ENCODE results near the gene TCEAL1. TPM values are rescaled to one million over a fixed set of nuclear protein-coding genes. Genes with fewer than 3 reads are reported as not detected.

TCEAL1 gene
- total RNA-seq, 1 donor: 44.5 TPM

- TF ChIP-seq CTCF (IDR thresholded peaks at IDR 0.05; ENCODE audit: insufficient read depth, low read depth, low read length): no peak
- no peak overlapping the region for H3K4me3 ChIP-seq (ENCODE audit: low read depth, low read length)
- DNase-seq (ENCODE audit: low read depth): no peak
Observed at GRCh38 chrX:103666202-103667107, 37.7 kb downstream of the TCEAL1 start.

- TF ChIP-seq CTCF (IDR thresholded peaks at IDR 0.05; ENCODE audit: insufficient read depth, low read depth, low read length): no peak
- no peak overlapping the region for H3K4me3 ChIP-seq (ENCODE audit: low read depth, low read length)
- DNase-seq (ENCODE audit: low read depth): no peak
Observed at GRCh38 chrX:103669745-103670144, 41.0 kb downstream of the TCEAL1 start.

- no peak overlapping the region for H3K4me3 ChIP-seq (ENCODE audit: low read depth, low read length)
- DNase-seq (ENCODE audit: low read depth): no peak
- TF ChIP-seq CTCF (IDR thresholded peaks at IDR 0.05; ENCODE audit: insufficient read depth, low read depth, low read length): no peak
Observed at GRCh38 chrX:103674531-103675454, 46.0 kb downstream of the TCEAL1 start.

GRCh38 chrX:103678199-103678993 is 49.6 kb downstream of the TCEAL1 start:
- DNase-seq (ENCODE audit: low read depth): peak; percentile 36
- TF ChIP-seq CTCF (IDR thresholded peaks at IDR 0.05; ENCODE audit: insufficient read depth, low read depth, low read length): no peak
- H3K4me3 ChIP-seq (ENCODE audit: low read depth, low read length): no peak overlapping the region

Other genes starting within 250 kb of the TCEAL1 start
- 0.32 and 0.43 TPM in 2 replicates for gene RAB40A, start 109.5 kb upstream of the TCEAL1 start, total RNA-seq
- 41.6 and 45.3 TPM in 2 replicates for gene TCEAL4, start 43.5 kb upstream of the TCEAL1 start, total RNA-seq
- gene TCEAL3, start 21.0 kb upstream of the TCEAL1 start, total RNA-seq: 10.6 and 19.4 TPM in 2 replicates
- 933 and 1,365 TPM in 2 replicates for gene MORF4L2, start 57.7 kb downstream of the TCEAL1 start, total RNA-seq
- 0.32 TPM in 1 of 2 replicates, not detected in the other for gene TMEM31, start 81.9 kb downstream of the TCEAL1 start, total RNA-seq
- gene PLP1, start 147.9 kb downstream of the TCEAL1 start, total RNA-seq: under 0.01 TPM in 2 replicates
- 0.64 and 0.86 TPM in 2 replicates for gene RAB9B, start 203.3 kb downstream of the TCEAL1 start, total RNA-seq